ENCODE data around the gene TYMP.
"Not testable (repeated sequence)": the region's sequence is repeated elsewhere in the genome, so short reads cannot be mapped to it uniquely, and the experiment has no call there.

The TYMP gene

GRCh38 chr22:50522208-50522805 lies 7.5 kb downstream of the TYMP start:
- no peaks in the 10 kb centered on the region for H3K27me3 ChIP-seq (ENCODE audit: insufficient read depth, low read length)
- no peaks in the 10 kb centered on the region for H3K79me2 ChIP-seq (ENCODE audit: insufficient read depth, low read length)
- H3K27ac ChIP-seq (ENCODE audit: low read depth, low read length, poor library complexity, severe bottlenecking): no peak overlapping the region
- TF ChIP-seq EZH2 (IDR thresholded peaks at IDR 0.05; ENCODE audit: borderline replicate concordance, low read length) (no peak), CTCF (IDR thresholded peaks at IDR 0.05; ENCODE audit: low read length) (no peak)
- H3K9me3 ChIP-seq (ENCODE audit: low read length): no peaks in the 10 kb centered on the region
- H3K36me3 ChIP-seq (ENCODE audit: insufficient read depth, low read length): peaks cover 73% of the 10 kb centered on the region
- no peak overlapping the region for H2AFZ ChIP-seq (ENCODE audit: low read length)
- no peak overlapping the region for H3K4me3 ChIP-seq (ENCODE audit: low read depth, low read length, poor library complexity, severe bottlenecking)
- H3K9me2 ChIP-seq (ENCODE audit: low read depth, low read length): no peaks in the 10 kb centered on the region
- no peak overlapping the region for H3K4me2 ChIP-seq (ENCODE audit: low read length)
- no peak overlapping the region for H3K9ac ChIP-seq (ENCODE audit: low read length)
- peaks cover 26% of the 10 kb centered on the region for H3K4me1 ChIP-seq (ENCODE audit: insufficient read depth, low read length, severe bottlenecking)
- H3F3A ChIP-seq (ENCODE audit: insufficient read depth, low read length): no peaks in the 10 kb centered on the region
- no peaks in the 10 kb centered on the region for H4K20me1 ChIP-seq (ENCODE audit: insufficient read depth, low read length)

- H3K36me3 ChIP-seq (ENCODE audit: insufficient read depth, low read length): peaks cover 79% of the 10 kb centered on the region
- no peaks in the 10 kb centered on the region for H3K79me2 ChIP-seq (ENCODE audit: insufficient read depth, low read length)
- no peaks in the 10 kb centered on the region for H3F3A ChIP-seq (ENCODE audit: insufficient read depth, low read length)
- no peaks in the 10 kb centered on the region for H3K9me3 ChIP-seq (ENCODE audit: low read length)
- H3K4me1 ChIP-seq (ENCODE audit: insufficient read depth, low read length, severe bottlenecking): peaks cover 21% of the 10 kb centered on the region
- no peak overlapping the region for H3K9ac ChIP-seq (ENCODE audit: low read length)
- TF ChIP-seq CTCF (IDR thresholded peaks at IDR 0.05; ENCODE audit: low read length) (no peak), EZH2 (IDR thresholded peaks at IDR 0.05; ENCODE audit: borderline replicate concordance, low read length) (no peak)
- no peak overlapping the region for H3K4me2 ChIP-seq (ENCODE audit: low read length)
- H4K20me1 ChIP-seq (ENCODE audit: insufficient read depth, low read length): no peaks in the 10 kb centered on the region
- no peak overlapping the region for H3K4me3 ChIP-seq (ENCODE audit: low read depth, low read length, poor library complexity, severe bottlenecking)
- no peaks in the 10 kb centered on the region for H3K9me2 ChIP-seq (ENCODE audit: low read depth, low read length)
- H3K27me3 ChIP-seq (ENCODE audit: insufficient read depth, low read length): no peaks in the 10 kb centered on the region
- no peak overlapping the region for H3K27ac ChIP-seq (ENCODE audit: low read depth, low read length, poor library complexity, severe bottlenecking)
- no peak overlapping the region for H2AFZ ChIP-seq (ENCODE audit: low read length)
These were observed 8.1 kb downstream of the TYMP start for GRCh38 chr22:50521710-50522109.

GRCh38 chr22:50520826-50521453 lies 8.9 kb downstream of the TYMP start:
- peaks cover 18% of the 10 kb centered on the region for H3K4me1 ChIP-seq (ENCODE audit: insufficient read depth, low read length, severe bottlenecking)
- no peaks in the 10 kb centered on the region for H3K27me3 ChIP-seq (ENCODE audit: insufficient read depth, low read length)
- no peaks in the 10 kb centered on the region for H3K9me3 ChIP-seq (ENCODE audit: low read length)
- H3K27ac ChIP-seq (ENCODE audit: low read depth, low read length, poor library complexity, severe bottlenecking): no peak overlapping the region
- H3K36me3 ChIP-seq (ENCODE audit: insufficient read depth, low read length): peaks cover 85% of the 10 kb centered on the region
- H3K9me2 ChIP-seq (ENCODE audit: low read depth, low read length): no peaks in the 10 kb centered on the region
- H2AFZ ChIP-seq (ENCODE audit: low read length): no peak overlapping the region
- H4K20me1 ChIP-seq (ENCODE audit: insufficient read depth, low read length): no peaks in the 10 kb centered on the region
- no peak overlapping the region for H3K4me2 ChIP-seq (ENCODE audit: low read length)
- H3K4me3 ChIP-seq (ENCODE audit: low read depth, low read length, poor library complexity, severe bottlenecking): no peak overlapping the region
- no peaks in the 10 kb centered on the region for H3F3A ChIP-seq (ENCODE audit: insufficient read depth, low read length)
- no peak overlapping the region for H3K9ac ChIP-seq (ENCODE audit: low read length)
- H3K79me2 ChIP-seq (ENCODE audit: insufficient read depth, low read length): no peaks in the 10 kb centered on the region
- TF ChIP-seq EZH2 (IDR thresholded peaks at IDR 0.05; ENCODE audit: borderline replicate concordance, low read length): no peak
- no peak for TF ChIP-seq CTCF (IDR thresholded peaks at IDR 0.05; ENCODE audit: low read length)

GRCh38 chr22:50520184-50520583 lies 9.6 kb downstream of the TYMP start:
- H3K4me1 ChIP-seq (ENCODE audit: insufficient read depth, low read length, severe bottlenecking): peaks cover 18% of the 10 kb centered on the region
- H4K20me1 ChIP-seq (ENCODE audit: insufficient read depth, low read length); H3K4me2 ChIP-seq (ENCODE audit: low read length); H3K27me3 ChIP-seq (ENCODE audit: insufficient read depth, low read length); H3K27ac ChIP-seq (ENCODE audit: low read depth, low read length, poor library complexity, severe bottlenecking); H3K4me3 ChIP-seq (ENCODE audit: low read depth, low read length, poor library complexity, severe bottlenecking); H3K79me2 ChIP-seq (ENCODE audit: insufficient read depth, low read length); H3K9me3 ChIP-seq (ENCODE audit: low read length); H2AFZ ChIP-seq (ENCODE audit: low read length); H3K9ac ChIP-seq (ENCODE audit: low read length); H3F3A ChIP-seq (ENCODE audit: insufficient read depth, low read length); H3K9me2 ChIP-seq (ENCODE audit: low read depth, low read length): not testable (repeated sequence)
- H3K36me3 ChIP-seq (ENCODE audit: insufficient read depth, low read length): peaks cover 85% of the 10 kb centered on the region

All from OCI-LY1 (cell line).